Measurements from ENCODE around the gene SLC7A1. TPM values are rescaled to one million over a fixed set of nuclear protein-coding genes. Genes with fewer than 3 reads are reported as not detected.

SLC7A1 gene
- total and polyA plus RNA-seq, 2 of the 4 experiments (the other 2 are of a cell fraction), result 9.7 to 22.3 TPM

DNA sequence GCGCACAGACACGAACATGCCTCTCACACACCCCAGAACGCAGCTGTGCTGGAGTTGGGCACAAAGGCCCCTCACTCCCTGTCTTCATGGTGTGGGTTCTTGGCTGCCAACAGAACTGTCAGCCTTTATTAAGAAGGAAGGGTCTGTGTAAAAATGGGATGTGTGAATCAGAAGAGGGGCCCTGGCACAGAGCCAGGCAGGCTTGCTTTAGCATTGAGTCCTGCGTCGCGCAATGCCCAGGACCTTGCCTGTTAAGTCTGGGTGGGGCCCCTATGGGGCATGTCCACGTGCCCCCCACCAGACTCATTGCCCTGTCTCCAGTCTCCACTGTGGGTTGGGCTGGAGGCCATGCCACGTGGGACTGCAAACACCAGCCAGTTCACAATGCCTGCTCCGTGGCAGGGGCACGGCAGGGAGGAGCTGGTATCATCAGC is 84.8 kb downstream of the SLC7A1 start:
- Histone ChIP-seq H3K9me1 (ENCODE audit: insufficient read depth, low read length) (peaks cover 3% of the 10 kb centered on the region; the same call in 1 of the 2 replicates), H3K23ac (ENCODE audit: low read depth, low read length) (no peak overlapping the region), H3K9me3 (ENCODE audit: control insufficient read depth, insufficient read depth, low read length) (no peaks in the 10 kb centered on the region), H2AK5ac (ENCODE audit: low read depth, low read length) (no peak overlapping the region), H4K8ac (ENCODE audit: low read depth in 2 of 2, low read length in 2 of 2) (no peak overlapping the region), H2BK20ac (ENCODE audit: low read depth, low read length) (no peak overlapping the region), H3K4me3 (ENCODE audit: insufficient read depth, low read depth, low read length) (no peak overlapping the region), H3K36me3 (ENCODE audit: control insufficient read depth, insufficient read depth, low read length) (peaks cover 26% of the 10 kb centered on the region), H4K5ac (ENCODE audit: low read depth, low read length) (no peak overlapping the region), H3K9ac (ENCODE audit: low read depth, low read length) (no peak overlapping the region), H4K20me1 (ENCODE audit: insufficient read depth, low read length) (peaks cover 17% of the 10 kb centered on the region), H2BK120ac (ENCODE audit: low read depth, low read length) (no peak overlapping the region), H3K56ac (ENCODE audit: extremely low read depth, insufficient read depth, low read length) (no peak overlapping the region), H3K4me1 (ENCODE audit: control insufficient read depth, insufficient read depth, low read length) (peaks cover 4% of the 10 kb centered on the region), H3K79me1 (ENCODE audit: low read depth in 1 of 2, low read length in 2 of 2) (0 out of 4 replicates have a peak, but pooled peaks cover 0 to 10% of the 10 kb centered on the region in 2 experiments), H2BK5ac (ENCODE audit: low read depth, low read length, poor library complexity, severe bottlenecking) (no peak overlapping the region), H3K14ac (replicated peaks; ENCODE audit: low read depth, low read length) (no peak overlapping the region), H3K4me2 (ENCODE audit: low read depth, low read length) (no peak overlapping the region), H3K27ac (ENCODE audit: insufficient read depth, low read length) (no peak overlapping the region), H2BK15ac (ENCODE audit: low read depth, low read length) (no peak overlapping the region), H3K4ac (ENCODE audit: low read depth, low read length) (no peak overlapping the region), H3K18ac (ENCODE audit: low read depth, low read length) (no peak overlapping the region), H2AFZ (replicated peaks; ENCODE audit: low read length, poor library complexity) (no peak overlapping the region), H2AK9ac (replicated peaks; ENCODE audit: low read depth, low read length, poor library complexity) (peak overlapping the region; percentile 51), H3K27me3 (ENCODE audit: control insufficient read depth, insufficient read depth, low read length) (no peaks in the 10 kb centered on the region), H4K91ac (ENCODE audit: insufficient read depth, low read depth, low read length) (no peak overlapping the region)
- dilution Hi-C loops (cut with HindIII; ENCODE audit: low sequenced_read_pairs, unreplicated experiment), result no loop called here
- no peak for TF ChIP-seq NFE2L2 (IDR thresholded peaks at IDR 0.05; ENCODE audit: low read depth, low read length)
- TF ChIP-seq RAD21 (IDR thresholded peaks at IDR 0.05; ENCODE audit: low read length), result no peak
- TF ChIP-seq, protein P1, sequence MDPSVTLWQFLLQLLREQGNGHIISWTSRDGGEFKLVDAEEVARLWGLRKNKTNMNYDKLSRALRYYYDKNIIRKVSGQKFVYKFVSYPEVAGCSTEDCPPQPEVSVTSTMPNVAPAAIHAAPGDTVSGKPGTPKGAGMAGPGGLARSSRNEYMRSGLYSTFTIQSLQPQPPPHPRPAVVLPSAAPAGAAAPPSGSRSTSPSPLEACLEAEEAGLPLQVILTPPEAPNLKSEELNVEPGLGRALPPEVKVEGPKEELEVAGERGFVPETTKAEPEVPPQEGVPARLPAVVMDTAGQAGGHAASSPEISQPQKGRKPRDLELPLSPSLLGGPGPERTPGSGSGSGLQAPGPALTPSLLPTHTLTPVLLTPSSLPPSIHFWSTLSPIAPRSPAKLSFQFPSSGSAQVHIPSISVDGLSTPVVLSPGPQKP (IDR thresholded peaks at IDR 0.05; ENCODE audit: borderline replicate concordance, low read depth, low read length), result no peak
- TF ChIP-seq FOS (IDR thresholded peaks at IDR 0.05; ENCODE audit: low read depth, low read length), result no peak
- no peak for TF ChIP-seq MXI1 (IDR thresholded peaks at IDR 0.05; ENCODE audit: borderline replicate concordance, low read depth, low read length)
- no peak for TF ChIP-seq CHD1 (IDR thresholded peaks at IDR 0.05; ENCODE audit: low read depth, low read length)
- TF ChIP-seq, protein P2, sequence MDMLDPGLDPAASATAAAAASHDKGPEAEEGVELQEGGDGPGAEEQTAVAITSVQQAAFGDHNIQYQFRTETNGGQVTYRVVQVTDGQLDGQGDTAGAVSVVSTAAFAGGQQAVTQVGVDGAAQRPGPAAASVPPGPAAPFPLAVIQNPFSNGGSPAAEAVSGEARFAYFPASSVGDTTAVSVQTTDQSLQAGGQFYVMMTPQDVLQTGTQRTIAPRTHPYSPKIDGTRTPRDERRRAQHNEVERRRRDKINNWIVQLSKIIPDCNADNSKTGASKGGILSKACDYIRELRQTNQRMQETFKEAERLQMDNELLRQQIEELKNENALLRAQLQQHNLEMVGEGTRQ (IDR thresholded peaks at IDR 0.05; ENCODE audit: low read depth, low read length), result no peak
- TF ChIP-seq MAZ (IDR thresholded peaks at IDR 0.05; ENCODE audit: borderline replicate concordance, low read depth, low read length), result no peak
- no peak for TF ChIP-seq MAFK (IDR thresholded peaks at IDR 0.05; ENCODE audit: low read depth, low read length)
- TF ChIP-seq RCOR1 (IDR thresholded peaks at IDR 0.05; ENCODE audit: insufficient replicate concordance, low read length), result no peak
- no peak for TF ChIP-seq POLR2A (IDR thresholded peaks at IDR 0.05; ENCODE audit: low read depth, low read length)
- TF ChIP-seq, protein P3, sequence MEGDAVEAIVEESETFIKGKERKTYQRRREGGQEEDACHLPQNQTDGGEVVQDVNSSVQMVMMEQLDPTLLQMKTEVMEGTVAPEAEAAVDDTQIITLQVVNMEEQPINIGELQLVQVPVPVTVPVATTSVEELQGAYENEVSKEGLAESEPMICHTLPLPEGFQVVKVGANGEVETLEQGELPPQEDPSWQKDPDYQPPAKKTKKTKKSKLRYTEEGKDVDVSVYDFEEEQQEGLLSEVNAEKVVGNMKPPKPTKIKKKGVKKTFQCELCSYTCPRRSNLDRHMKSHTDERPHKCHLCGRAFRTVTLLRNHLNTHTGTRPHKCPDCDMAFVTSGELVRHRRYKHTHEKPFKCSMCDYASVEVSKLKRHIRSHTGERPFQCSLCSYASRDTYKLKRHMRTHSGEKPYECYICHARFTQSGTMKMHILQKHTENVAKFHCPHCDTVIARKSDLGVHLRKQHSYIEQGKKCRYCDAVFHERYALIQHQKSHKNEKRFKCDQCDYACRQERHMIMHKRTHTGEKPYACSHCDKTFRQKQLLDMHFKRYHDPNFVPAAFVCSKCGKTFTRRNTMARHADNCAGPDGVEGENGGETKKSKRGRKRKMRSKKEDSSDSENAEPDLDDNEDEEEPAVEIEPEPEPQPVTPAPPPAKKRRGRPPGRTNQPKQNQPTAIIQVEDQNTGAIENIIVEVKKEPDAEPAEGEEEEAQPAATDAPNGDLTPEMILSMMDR (conservative IDR thresholded peaks at IDR 0.05; ENCODE audit: low read depth, low read length), result no peak
- TF ChIP-seq SMC3 (IDR thresholded peaks at IDR 0.05; ENCODE audit: low read depth, low read length), result no peak
- in situ Hi-C loops (cut with MboI; ENCODE audit: low sequenced_read_pairs), result loop anchor here (5.0 kb wide), 1 partner anchor 607 kb away; no protein-coding TSS in a partner anchor
- no TSS peak for BruUV-seq (replicated peaks)
- ChIA-PET CTCF (interaction anchor here (0.5 to 1.1 kb wide), 3 partner anchors 187 to 1072 kb away, joined by 3 to 4 read pairs (median 3); no protein-coding TSS in a partner anchor), POLR2A (ENCODE audit: unreplicated experiment) (no interaction called here)
- ATAC-seq (ENCODE audit: low read depth) (no peak), DNase-seq (no peak)
- 96% methylated on average over 4 of the region's 10 CpGs; no CpG with 5 or more reads in 1 of the 2 experiments for WGBS, 2 experiments (ENCODE audit: extremely low coverage in 2 of 2, insufficient read length in 1 of 2)
- intact Hi-C loops (cut with micrococcal nuclease), result no loop called here
